IMR-90 (cell line): ENCODE measurements around the gene IPO13. TPM values are rescaled to one million over a fixed set of nuclear protein-coding genes. Genes with fewer than 3 reads are reported as not detected.

Experiments
- ATAC-seq: fragments of 200-7000 bp; cut with Tn5 transposase; 2 replicates; pipeline ENCODE4 v1.9.1; 2020; ENCODE audit warnings: low read depth, mild to moderate bottlenecking, moderate library complexity
- BruUV-seq: library from RNA; stranded (reverse); fragments of 400-500 nt; replicated peaks from 2 replicates; lab custom pipeline; 2021; lab: Mats Ljungman, UMichigan
- CTCF ChIA-PET: fragments of 300-600 bp; formaldehyde crosslinking; extraction: SDS; loops from one replicate; lab custom pipeline; 2021; ENCODE audit warnings: antibody characterized with exemption; lab: Yijun Ruan, JAX
- POLR2A ChIA-PET: fragments of 300-600 bp; sonication (Branson Sonifier 250); formaldehyde crosslinking; loops from one replicate; lab custom pipeline; 2022; ENCODE audit warnings: antibody characterized with exemption; ENCODE audit not compliant: unreplicated experiment; lab: Charles Lee
- DNase-seq: peaks from one replicate; pipeline ENCODE4 v3.0.0; 2013
- H2AFZ ChIP-seq: replicated peaks from 2 replicates; pipeline ENCODE3; 2013; ENCODE audit warnings: low read length, mild to moderate bottlenecking; ENCODE audit not compliant: poor library complexity
- H2AK5ac ChIP-seq: 2 replicates; pipeline ENCODE4 v1.6.1; 2013; ENCODE audit warnings: low read depth, low read length, inconsistent platforms
- H2AK9ac ChIP-seq: replicated peaks from 2 replicates; pipeline ENCODE3; 2013; ENCODE audit warnings: mild to moderate bottlenecking, low read depth, low read length, moderate library complexity; ENCODE audit not compliant: poor library complexity
- H2BK120ac ChIP-seq: 2 replicates; pipeline ENCODE4 v1.6.1; 2013; ENCODE audit warnings: low read depth, low read length, inconsistent platforms
- H2BK15ac ChIP-seq: 3 replicates; pipeline ENCODE4 v1.6.1; 2013; ENCODE audit warnings: low read depth, low read length, inconsistent platforms
- H2BK20ac ChIP-seq: 2 replicates; pipeline ENCODE4 v1.6.1; 2013; ENCODE audit warnings: low read depth, mild to moderate bottlenecking, inconsistent platforms, low read length, moderate library complexity
- H2BK5ac ChIP-seq: 2 replicates; pipeline ENCODE4 v1.6.1; 2013; ENCODE audit warnings: mild to moderate bottlenecking, low read depth, low read length, inconsistent platforms; ENCODE audit not compliant: poor library complexity, severe bottlenecking
- H3K14ac ChIP-seq: replicated peaks from 2 replicates; pipeline ENCODE4 v1.6.1; 2013; ENCODE audit warnings: low read depth, low read length, inconsistent platforms
- H3K18ac ChIP-seq: 2 replicates; pipeline ENCODE4 v1.6.1; 2013; ENCODE audit warnings: low read depth, low read length, control low read depth
- H3K23ac ChIP-seq: 2 replicates; pipeline ENCODE4 v1.6.1; 2013; ENCODE audit warnings: low read depth, low read length, inconsistent platforms
- H3K27ac ChIP-seq: 2 replicates; pipeline ENCODE4 v1.5.1; 2013; ENCODE audit warnings: mild to moderate bottlenecking, control low read depth, low read length; ENCODE audit not compliant: insufficient read depth
- H3K27me3 ChIP-seq: 2 replicates; pipeline ENCODE4 v1.6.1; 2013; ENCODE audit warnings: low read length; ENCODE audit not compliant: control insufficient read depth, insufficient read depth
- H3K36me3 ChIP-seq: 2 replicates; pipeline ENCODE4 v1.6.1; 2013; ENCODE audit warnings: low read length, mixed read lengths; ENCODE audit not compliant: control insufficient read depth, insufficient read depth
- H3K4ac ChIP-seq: 2 replicates; pipeline ENCODE4 v1.6.1; 2013; ENCODE audit warnings: low read depth, low read length, inconsistent platforms
- H3K4me1 ChIP-seq: 2 replicates; pipeline ENCODE4 v1.6.1; 2013; ENCODE audit warnings: low read length, mixed read lengths; ENCODE audit not compliant: control insufficient read depth, insufficient read depth
- H3K4me2 ChIP-seq: 2 replicates; pipeline ENCODE4 v1.6.1; 2013; ENCODE audit warnings: low read depth, mild to moderate bottlenecking, control low read depth, low read length, moderate library complexity
- H3K4me3 ChIP-seq: 2 replicates; pipeline ENCODE4 v1.5.1; 2013; ENCODE audit warnings: low read depth, mild to moderate bottlenecking, control low read depth, low read length, moderate library complexity; ENCODE audit not compliant: insufficient read depth
- H3K56ac ChIP-seq: 2 replicates; pipeline ENCODE4 v1.6.1; 2013; ENCODE audit warnings: low read length, inconsistent platforms; ENCODE audit not compliant: insufficient read depth; ENCODE audit errors: extremely low read depth
- H3K79me1 ChIP-seq, 2 experiments: 2 replicates each; pipeline ENCODE4 v1.6.1; 2013; ENCODE audit warnings: low read length in 2 of 2, inconsistent platforms in 1 of 2, low read depth in 1 of 2
- H3K9ac ChIP-seq: 2 replicates; pipeline ENCODE4 v1.6.1; 2013; ENCODE audit warnings: low read depth, low read length, control low read depth
- H3K9me1 ChIP-seq: 2 replicates; pipeline ENCODE4 v1.6.1; 2013; ENCODE audit warnings: low read length, inconsistent platforms; ENCODE audit not compliant: insufficient read depth
- H3K9me3 ChIP-seq: 2 replicates; pipeline ENCODE4 v1.6.1; 2013; ENCODE audit warnings: low read length; ENCODE audit not compliant: control insufficient read depth, insufficient read depth
- H4K20me1 ChIP-seq: 2 replicates; pipeline ENCODE4 v1.6.1; 2013; ENCODE audit warnings: low read length, inconsistent platforms; ENCODE audit not compliant: insufficient read depth
- H4K5ac ChIP-seq: 2 replicates; pipeline ENCODE4 v1.6.1; 2013; ENCODE audit warnings: mild to moderate bottlenecking, low read depth, low read length, control low read depth
- H4K8ac ChIP-seq, 2 experiments: 2 replicates each; pipeline ENCODE4 v1.6.1; 2013; ENCODE audit warnings: low read depth in 2 of 2, low read length in 2 of 2, control low read depth in 1 of 2, inconsistent platforms in 1 of 2
- H4K91ac ChIP-seq: 2 replicates; pipeline ENCODE4 v1.6.1; 2013; ENCODE audit warnings: low read depth, low read length, inconsistent platforms; ENCODE audit not compliant: insufficient read depth
- BHLHE40 ChIP-seq: fragments of 150-350 bp; IDR thresholded peaks from 2 replicates; pipeline ENCODE4 v1.6.1; 2016; ENCODE audit warnings: mild to moderate bottlenecking, low read depth, low read length
- CEBPB ChIP-seq: IDR thresholded peaks from 2 replicates; pipeline ENCODE4 v1.6.1; 2012; ENCODE audit warnings: low read depth, low read length, improper control_type of control experiment
- MAFK ChIP-seq: IDR thresholded peaks from 2 replicates; pipeline ENCODE4 v1.6.1; 2012; ENCODE audit warnings: low read depth, low read length, improper control_type of control experiment
- RAD21 ChIP-seq: IDR thresholded peaks from 2 replicates; pipeline ENCODE4 v1.6.1; 2012; ENCODE audit warnings: low read length, improper control_type of control experiment
- RCOR1 ChIP-seq: IDR thresholded peaks from 2 replicates; pipeline ENCODE4 v1.6.1; 2012; ENCODE audit warnings: mild to moderate bottlenecking, low read length, improper control_type of control experiment; ENCODE audit not compliant: insufficient replicate concordance
- RFX5 ChIP-seq: IDR thresholded peaks from 2 replicates; pipeline ENCODE4 v1.8.0; 2012; ENCODE audit warnings: low read depth, mild to moderate bottlenecking, low read length, moderate library complexity
- WGBS, 2 experiments: methylation state at CpG; one replicate each; pipeline versions ENCODE4 v1.1.5 to v1.1.7; 2013; ENCODE audit warnings: missing lambda C conversion rate in 2 of 2; ENCODE audit not compliant: insufficient read length in 1 of 2; ENCODE audit errors: extremely low coverage in 2 of 2; 5-methylcytosine and 5-hydroxymethylcytosine counted together
- dilution Hi-C: fragments of 300-500 bp; cut with HindIII; formaldehyde crosslinking; loops from one replicate; pipeline ENCODE4 v1.14.3; 2018; ENCODE audit warnings: low sequenced_read_pairs; ENCODE audit not compliant: unreplicated experiment
- in situ Hi-C: fragments of 300-500 bp; cut with MboI; formaldehyde crosslinking; loops from 3 replicates; pipeline ENCODE4 v1.14.3; 2019; ENCODE audit warnings: low sequenced_read_pairs, inconsistent platforms, mixed read lengths
- intact Hi-C: fragments of 100-400 bp; cut with micrococcal nuclease; formaldehyde crosslinking; loops from 2 replicates; pipeline ENCODE4 v1.10.0; 2022
- polyA plus RNA-seq, 3 experiments: library from polyadenylated mRNA; depleted of rRNA; stranded (reverse); fragments of >200 nt; gene quantifications; 2 replicates each; pipeline ENCODE4 v1.2.3, GENCODE V29; 2012; ENCODE audit warnings: low replicate concordance in 1 of 3
- total RNA-seq: library from RNA; depleted of rRNA; stranded (reverse); fragments of >200 nt; gene quantifications from 2 replicates; pipeline ENCODE4 v1.2.3, GENCODE V29; 2012
- TF ChIP-seq, protein P1 (sequence below): fragments of 150-350 bp; IDR thresholded peaks from 2 replicates; pipeline ENCODE4 v1.6.1; 2016; ENCODE audit warnings: low read depth, mild to moderate bottlenecking, low read length, moderate library complexity, borderline replicate concordance

IPO13 gene
- total and polyA plus RNA-seq, 2 of the 4 experiments (the other 2 are of a cell fraction), result 15.2 to 18.7 TPM

DNA sequence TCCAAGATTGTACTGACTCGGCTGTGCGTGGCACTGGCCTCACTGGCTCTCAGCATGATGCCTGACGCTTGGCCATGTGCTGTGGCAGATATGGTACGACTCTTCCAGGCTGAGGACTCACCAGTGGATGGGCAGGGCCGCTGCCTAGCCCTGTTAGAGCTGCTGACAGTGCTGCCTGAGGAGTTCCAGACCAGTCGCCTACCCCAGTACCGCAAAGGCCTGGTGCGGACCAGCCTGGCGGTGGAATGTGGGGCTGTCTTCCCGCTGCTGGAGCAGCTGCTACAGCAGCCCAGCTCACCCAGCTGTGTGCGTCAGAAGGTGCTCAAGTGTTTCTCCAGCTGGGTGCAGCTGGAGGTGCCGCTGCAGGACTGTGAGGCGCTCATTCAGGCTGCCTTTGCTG, 2.9 kb downstream of the IPO13 start:
- dilution Hi-C loops (no loop called here), in situ Hi-C loops (loop anchor here (25.0 kb wide), 1 partner anchor 412 kb away; the partner anchor contains the start of gene PTPRF)
- no peak overlapping the region for H4K8ac ChIP-seq

More for the DNA sequence above, 2.9 kb downstream of the IPO13 start:
- Histone ChIP-seq H2AK9ac (no peak overlapping the region), H4K91ac (no peak overlapping the region), H3K23ac (no peak overlapping the region), H3K9me3 (no peaks in the 10 kb centered on the region), H3K27ac (no peak overlapping the region), H2AK5ac (no peak overlapping the region), H3K79me1 (peaks cover 26 to 62% of the 10 kb centered on the region in 2 experiments), H3K56ac (no peak overlapping the region), H3K27me3 (no peaks in the 10 kb centered on the region), H4K20me1 (peaks cover 19% of the 10 kb centered on the region), H2BK120ac (no peak overlapping the region), H2BK20ac (no peak overlapping the region), H2AFZ (no peak overlapping the region), H3K9ac (no peak overlapping the region), H3K4me2 (no peak overlapping the region), H4K5ac (no peak overlapping the region), H2BK15ac (no peak overlapping the region), H3K4ac (no peak overlapping the region), H2BK5ac (no peak overlapping the region), H3K18ac (no peak overlapping the region), H3K9me1 (peaks cover 11% of the 10 kb centered on the region), H3K4me3 (no peak overlapping the region), H3K36me3 (peaks cover 5% of the 10 kb centered on the region), H3K4me1 (peaks cover 15% of the 10 kb centered on the region), H3K14ac (no peak overlapping the region)
- DNase-seq (no peak), ATAC-seq (no peak)
- 91% methylated on average over 13 of the region's 13 CpGs; no CpG with 5 or more reads in 1 of the 2 experiments for WGBS, 2 experiments
- no TSS peak for BruUV-seq
- POLR2A ChIA-PET, result no interaction called here
- CTCF ChIA-PET, result no interaction called here
- TF ChIP-seq RFX5, result no peak
- TF ChIP-seq CEBPB, result no peak
- TF ChIP-seq BHLHE40, result no peak
- TF ChIP-seq, protein P1, sequence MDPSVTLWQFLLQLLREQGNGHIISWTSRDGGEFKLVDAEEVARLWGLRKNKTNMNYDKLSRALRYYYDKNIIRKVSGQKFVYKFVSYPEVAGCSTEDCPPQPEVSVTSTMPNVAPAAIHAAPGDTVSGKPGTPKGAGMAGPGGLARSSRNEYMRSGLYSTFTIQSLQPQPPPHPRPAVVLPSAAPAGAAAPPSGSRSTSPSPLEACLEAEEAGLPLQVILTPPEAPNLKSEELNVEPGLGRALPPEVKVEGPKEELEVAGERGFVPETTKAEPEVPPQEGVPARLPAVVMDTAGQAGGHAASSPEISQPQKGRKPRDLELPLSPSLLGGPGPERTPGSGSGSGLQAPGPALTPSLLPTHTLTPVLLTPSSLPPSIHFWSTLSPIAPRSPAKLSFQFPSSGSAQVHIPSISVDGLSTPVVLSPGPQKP, result no peak
- no peak for TF ChIP-seq MAFK
- TF ChIP-seq RAD21, result no peak
- no peak for TF ChIP-seq RCOR1
- intact Hi-C loops, result no loop called here
